Activated B cell treated with CpG ODN at 0.5 μM for 24 hours (primary cell): ENCODE data around the gene SUMO4. TPM values are rescaled to one million over a fixed set of nuclear protein-coding genes. Genes with fewer than 3 reads are reported as not detected.
A peak's percentile ranks its signal among the peaks of the same experiment; 100 is the strongest.
"Not testable (repeated sequence)": the region's sequence is repeated elsewhere in the genome, so short reads cannot be mapped to it uniquely, and the experiment has no call there.

Experiments used
- ATAC-seq: fragments of 200-7000 bp; cut with Tn5 transposase; one replicate; pipeline ENCODE4 v1.10.0; 2021; ENCODE audit warnings: low read depth, mild to moderate bottlenecking, moderate library complexity
- CTCF ChIA-PET: fragments of 350-600 bp; sonication (Branson Sonifier 250); formaldehyde crosslinking; loops from one replicate; lab custom pipeline; 2021; ENCODE audit warnings: antibody characterized with exemption; lab: Charles Lee
- POLR2A ChIA-PET: fragments of 350-600 bp; sonication (Branson Sonifier 250); formaldehyde crosslinking; loops from one replicate; lab custom pipeline; 2021; ENCODE audit warnings: antibody characterized with exemption; lab: Charles Lee
- DNase-seq: peaks from one replicate; pipeline ENCODE4 v3.0.0; 2022
- H3K27ac Mint-ChIP-seq: one replicate; pipeline ENCODE4 v1.8.0; 2020; ENCODE audit warnings: mixed read lengths
- H3K27me3 Mint-ChIP-seq: one replicate; pipeline ENCODE4 v1.8.0; 2021; ENCODE audit warnings: mixed read lengths
- H3K36me3 Mint-ChIP-seq: one replicate; pipeline ENCODE4 v1.8.0; 2021; ENCODE audit warnings: low read depth, mixed read lengths
- H3K4me1 Mint-ChIP-seq: one replicate; pipeline ENCODE4 v1.8.0; 2021; ENCODE audit warnings: mixed read lengths
- H3K4me3 Mint-ChIP-seq: one replicate; pipeline ENCODE4 v1.8.0; 2020; ENCODE audit warnings: mild to moderate bottlenecking, mixed read lengths
- H3K9me3 Mint-ChIP-seq: one replicate; pipeline ENCODE4 v1.8.0; 2020; ENCODE audit warnings: mixed read lengths
- intact Hi-C: fragments of 100-400 bp; cut with micrococcal nuclease; formaldehyde crosslinking; loops from one replicate; pipeline ENCODE4 v1.15.1; 2024
- total RNA-seq: library from RNA; stranded (reverse); gene quantifications from 2 replicates; pipeline ENCODE4 v1.2.3, GENCODE V29; 2022
- TF ChIP-seq, protein P1 (sequence below): fragments of 200-600 bp; IDR thresholded peaks from one replicate; pipeline ENCODE4 v1.8.0; 2022; ENCODE audit warnings: antibody characterized with exemption, mild to moderate bottlenecking

The SUMO4 gene
- total RNA-seq, 1 donor from 2014 or later, result 7.9 TPM

GRCh38 chr6:149440735-149441671 is 40.9 kb downstream of the SUMO4 start:
- DNase-seq, result no peak
- Mint-ChIP-seq H3K9me3 (no peaks in the 10 kb centered on the region), H3K4me1 (peaks cover 27% of the 10 kb centered on the region)

GRCh38 chr6:149441740-149442139 is 41.7 kb downstream of the SUMO4 start:
- ChIA-PET POLR2A (interaction anchor here (1.6 kb wide), 1 partner anchor 32 kb away, joined by 3 read pairs; no protein-coding TSS in a partner anchor), CTCF (interaction anchor here (1.6 kb wide), 1 partner anchor 10 kb away, joined by 5 read pairs; no protein-coding TSS in a partner anchor)
- TF ChIP-seq, protein P1, sequence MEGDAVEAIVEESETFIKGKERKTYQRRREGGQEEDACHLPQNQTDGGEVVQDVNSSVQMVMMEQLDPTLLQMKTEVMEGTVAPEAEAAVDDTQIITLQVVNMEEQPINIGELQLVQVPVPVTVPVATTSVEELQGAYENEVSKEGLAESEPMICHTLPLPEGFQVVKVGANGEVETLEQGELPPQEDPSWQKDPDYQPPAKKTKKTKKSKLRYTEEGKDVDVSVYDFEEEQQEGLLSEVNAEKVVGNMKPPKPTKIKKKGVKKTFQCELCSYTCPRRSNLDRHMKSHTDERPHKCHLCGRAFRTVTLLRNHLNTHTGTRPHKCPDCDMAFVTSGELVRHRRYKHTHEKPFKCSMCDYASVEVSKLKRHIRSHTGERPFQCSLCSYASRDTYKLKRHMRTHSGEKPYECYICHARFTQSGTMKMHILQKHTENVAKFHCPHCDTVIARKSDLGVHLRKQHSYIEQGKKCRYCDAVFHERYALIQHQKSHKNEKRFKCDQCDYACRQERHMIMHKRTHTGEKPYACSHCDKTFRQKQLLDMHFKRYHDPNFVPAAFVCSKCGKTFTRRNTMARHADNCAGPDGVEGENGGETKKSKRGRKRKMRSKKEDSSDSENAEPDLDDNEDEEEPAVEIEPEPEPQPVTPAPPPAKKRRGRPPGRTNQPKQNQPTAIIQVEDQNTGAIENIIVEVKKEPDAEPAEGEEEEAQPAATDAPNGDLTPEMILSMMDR, result no peak
- H3K27ac Mint-ChIP-seq, result no peak overlapping the region
- H3K9me3 Mint-ChIP-seq, result no peaks in the 10 kb centered on the region
- ATAC-seq (no peak), DNase-seq (no peak)
- H3K4me1 Mint-ChIP-seq, result peaks cover 27% of the 10 kb centered on the region
- intact Hi-C loops, result no loop called here
- peaks cover 7% of the 10 kb centered on the region for H3K36me3 Mint-ChIP-seq
- no peak overlapping the region for H3K4me3 Mint-ChIP-seq
- H3K27me3 Mint-ChIP-seq, result no peaks in the 10 kb centered on the region

More at GRCh38 chr6:149440735-149441671, 40.9 kb downstream of the SUMO4 start:
- Mint-ChIP-seq H3K27ac (no peak overlapping the region), H3K27me3 (no peaks in the 10 kb centered on the region), H3K4me3 (no peak overlapping the region), H3K36me3 (no peaks in the 10 kb centered on the region)
- ATAC-seq, result no peak
- ChIA-PET CTCF (interaction anchor here (0.7 to 2.1 kb wide), 3 partner anchors 9 to 76 kb away, joined by 3 to 5 read pairs (median 5); no protein-coding TSS in a partner anchor), POLR2A (interaction anchor here (0.7 to 1.6 kb wide), 4 partner anchors 32 to 169 kb away, joined by 3 to 9 read pairs (median 4); partner anchors contain the start of gene ZC3H12D)
- TF ChIP-seq, protein P1, result no peak
- intact Hi-C loops, result no loop called here

GRCh38 chr6:149443411-149444181 is 43.5 kb downstream of the SUMO4 start:
- H3K27ac Mint-ChIP-seq, result no peak overlapping the region
- intact Hi-C loops, result no loop called here
- H3K4me3 Mint-ChIP-seq, result no peak overlapping the region
- H3K27me3 Mint-ChIP-seq, result no peaks in the 10 kb centered on the region
- TF ChIP-seq, protein P1, result no peak
- CTCF ChIA-PET, result no interaction called here
- H3K4me1 Mint-ChIP-seq, result peaks cover 22% of the 10 kb centered on the region
- ATAC-seq (no peak), DNase-seq (no peak)
- POLR2A ChIA-PET, result no interaction called here
- peaks cover 18% of the 10 kb centered on the region for H3K36me3 Mint-ChIP-seq
- H3K9me3 Mint-ChIP-seq, result no peaks in the 10 kb centered on the region

DNA sequence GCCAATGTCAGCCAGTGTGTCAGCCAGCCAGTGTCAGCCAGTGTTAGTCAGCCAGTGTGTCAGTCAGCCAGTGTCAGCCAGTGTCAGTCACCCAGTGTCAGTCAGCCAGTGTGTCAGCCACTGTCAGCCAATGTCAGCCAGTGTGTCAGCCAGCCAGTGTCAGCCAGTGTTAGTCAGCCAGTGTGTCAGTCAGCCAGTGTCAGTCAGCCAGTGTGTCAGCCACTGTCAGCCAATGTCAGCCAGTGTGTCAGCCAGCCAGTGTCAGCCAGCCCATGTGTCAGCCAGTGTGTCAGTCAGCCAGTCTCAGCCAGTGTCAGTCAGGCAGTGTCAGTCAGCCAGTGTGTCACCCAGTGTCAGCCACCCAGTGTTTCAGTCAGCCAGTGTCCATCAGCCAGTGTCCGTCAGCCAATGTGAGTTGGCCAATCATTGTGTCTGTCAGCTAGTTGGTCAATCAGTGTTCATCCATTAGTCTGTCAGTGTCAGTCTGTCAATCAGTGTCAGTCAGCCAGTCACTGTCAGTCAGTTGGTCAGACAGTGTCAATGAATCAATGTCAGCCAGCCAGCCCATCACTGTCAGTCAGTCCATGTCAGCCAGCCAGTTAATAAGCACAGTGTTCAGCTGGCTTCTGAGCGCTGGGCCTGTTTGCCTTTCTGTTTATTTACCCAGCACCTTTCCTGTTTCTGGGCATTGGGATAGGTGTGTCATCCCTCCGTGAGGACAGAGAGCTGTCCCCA is 44.5 kb downstream of the SUMO4 start:
- Mint-ChIP-seq H3K36me3 (peaks cover 26% of the 10 kb centered on the region), H3K27ac (peak overlapping the region; percentile 53), H3K4me1 (peaks cover 13% of the 10 kb centered on the region)
- H3K4me3 Mint-ChIP-seq, H3K9me3 Mint-ChIP-seq, DNase-seq, H3K27me3 Mint-ChIP-seq, intact Hi-C loops: not testable (repeated sequence)
- peak; percentile 16 for ATAC-seq
- ChIA-PET CTCF (interaction anchor here (0.6 kb wide), 1 partner anchor 73 kb away, joined by 3 read pairs; no protein-coding TSS in a partner anchor), POLR2A (interaction anchor here (0.8 kb wide), 2 partner anchors 9 to 11 kb away, joined by 3 to 4 read pairs; no protein-coding TSS in a partner anchor)

DNA sequence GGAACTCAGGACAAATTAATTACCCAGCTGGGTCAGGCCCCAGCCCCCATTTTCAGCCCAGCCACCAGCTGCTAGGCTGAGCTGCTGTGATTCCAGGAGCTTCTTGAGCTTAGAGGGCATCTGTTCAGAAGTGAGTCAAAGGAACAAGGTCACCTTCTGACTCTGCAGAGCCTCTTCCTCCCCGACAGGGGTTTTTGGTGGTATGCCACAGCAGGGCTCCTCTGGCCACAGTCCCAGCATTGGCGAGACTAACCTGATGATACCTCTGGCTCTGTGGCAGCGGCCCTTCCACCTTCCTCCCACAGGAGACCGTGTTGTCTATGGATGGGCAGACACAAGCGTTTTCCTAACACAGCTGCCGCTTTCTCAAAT is 45.0 kb downstream of the SUMO4 start:
- peak overlapping the region; percentile 53 for H3K27ac Mint-ChIP-seq
- TF ChIP-seq, protein P1, result no peak
- DNase-seq (no peak), ATAC-seq (peak; percentile 51)
- H3K36me3 Mint-ChIP-seq, result peaks cover 31% of the 10 kb centered on the region
- H3K27me3 Mint-ChIP-seq, result no peaks in the 10 kb centered on the region
- no peak overlapping the region for H3K4me3 Mint-ChIP-seq
- ChIA-PET CTCF (no interaction called here), POLR2A (interaction anchor here (0.8 kb wide), 2 partner anchors 8 to 10 kb away, joined by 3 to 4 read pairs; no protein-coding TSS in a partner anchor)
- H3K9me3 Mint-ChIP-seq, result no peaks in the 10 kb centered on the region
- intact Hi-C loops, result no loop called here
- H3K4me1 Mint-ChIP-seq, result peaks cover 13% of the 10 kb centered on the region
